Naive B cell (primary cell): Measurements from ENCODE around the gene AREL1. TPM values are rescaled to one million over a fixed set of nuclear protein-coding genes. Genes with fewer than 3 reads are reported as not detected.

Experiments
- ATAC-seq, 2 donors: fragments of 150-1000 bp; cut with Tn5 transposase; 2 replicates each; pipeline ENCODE4 v1.10.0; 2021; ENCODE audit warnings: low read depth in 2 of 2, mild to moderate bottlenecking in 2 of 2, moderate library complexity in 2 of 2
- DNase-seq: peaks from one replicate; pipeline ENCODE4 v3.0.0; 2022
- H3K27ac Mint-ChIP-seq, 6 donors: one replicate each; pipeline ENCODE4 v1.8.0; 2020 to 2022; ENCODE audit warnings: mild to moderate bottlenecking in 6 of 6, mixed read lengths in 6 of 6, moderate library complexity in 5 of 6, inconsistent platforms in 2 of 6
- H3K27me3 Mint-ChIP-seq, 3 donors: one replicate each; pipeline ENCODE4 v1.8.0; 2021 to 2022; ENCODE audit warnings: mixed read lengths in 3 of 3, mild to moderate bottlenecking in 1 of 3
- H3K36me3 Mint-ChIP-seq, 2 donors: one replicate each; pipeline ENCODE4 v1.8.0; 2020 to 2022; ENCODE audit warnings: mixed read lengths in 2 of 2, inconsistent platforms in 1 of 2, mild to moderate bottlenecking in 1 of 2
- H3K4me1 Mint-ChIP-seq, 3 donors: one replicate each; pipeline ENCODE4 v1.8.0; 2020 to 2022; ENCODE audit warnings: mixed read lengths in 3 of 3, inconsistent platforms in 1 of 3, mild to moderate bottlenecking in 1 of 3, moderate library complexity in 1 of 3
- H3K4me3 Mint-ChIP-seq, 8 donors: one replicate each; pipeline ENCODE4 v1.8.0; 2020 to 2022; ENCODE audit warnings: mild to moderate bottlenecking in 8 of 8, mixed read lengths in 8 of 8, moderate library complexity in 8 of 8, inconsistent platforms in 2 of 8
- H3K9me3 Mint-ChIP-seq, 7 donors: one replicate each; pipeline ENCODE4 v1.8.0; 2020 to 2022; ENCODE audit warnings: mixed read lengths in 7 of 7, mild to moderate bottlenecking in 5 of 7, inconsistent platforms in 2 of 7, moderate library complexity in 1 of 7
- polyA plus RNA-seq, 6 donors: library from polyadenylated mRNA; unstranded; fragments of 300-500 nt; fragmentation: Illumina TruSeq; gene quantifications; one replicate each; pipeline ENCODE4 v1.2.3, GENCODE V29; 2021; ENCODE audit warnings: low read depth in 6 of 6

AREL1 gene
- polyA plus RNA-seq, 6 donors from 2014 or later: 8.1 to 16.1 (median 13.6) TPM

- Mint-ChIP-seq H3K9me3 (no peaks in the 10 kb centered on the region), H3K4me3 (no peak overlapping the region), H3K27ac (peak overlapping the region in 1 of 6 donors; percentile 18), H3K36me3 (no peaks in the 10 kb centered on the region), H3K4me1 (peaks cover 0 to 7% (median 0%) of the 10 kb centered on the region in 3 donors), H3K27me3 (peaks cover 0 to under 1% (median 0%) of the 10 kb centered on the region in 3 donors)
- no peak for ATAC-seq
- DNase-seq: no peak
Measured at GRCh38 chr14:74650927-74651686, 61.8 kb downstream of the AREL1 start.

GRCh38 chr14:74649673-74650072, 63.2 kb downstream of the AREL1 start:
- ATAC-seq (no peak), DNase-seq (no peak)
- Mint-ChIP-seq H3K4me1 (peaks cover 0 to 7% (median 0%) of the 10 kb centered on the region in 3 donors), H3K4me3 (peak overlapping the region in 1 of 8 donors; percentile 44), H3K9me3 (no peaks in the 10 kb centered on the region), H3K27me3 (peaks cover 0 to 7% (median 0%) of the 10 kb centered on the region in 3 donors), H3K36me3 (no peaks in the 10 kb centered on the region), H3K27ac (peak overlapping the region in 2 of 6 donors; percentile 20 to 44)

GRCh38 chr14:74649167-74649566, 63.7 kb downstream of the AREL1 start:
- peaks cover 0 to 7% (median 0%) of the 10 kb centered on the region in 3 donors for H3K27me3 Mint-ChIP-seq
- DNase-seq (no peak), ATAC-seq (no peak)
- H3K36me3 Mint-ChIP-seq: no peaks in the 10 kb centered on the region
- peak overlapping the region in 2 of 6 donors; percentile 32 to 59 for H3K27ac Mint-ChIP-seq
- H3K4me3 Mint-ChIP-seq: no peak overlapping the region
- H3K9me3 Mint-ChIP-seq: no peaks in the 10 kb centered on the region
- peaks cover 0 to 7% (median 0%) of the 10 kb centered on the region in 3 donors for H3K4me1 Mint-ChIP-seq

GRCh38 chr14:74648601-74649000, 64.3 kb downstream of the AREL1 start:
- H3K9me3 Mint-ChIP-seq: no peaks in the 10 kb centered on the region
- peaks cover 0 to 7% (median 0%) of the 10 kb centered on the region in 3 donors for H3K4me1 Mint-ChIP-seq
- DNase-seq (no peak), ATAC-seq (no peak)
- no peak overlapping the region for H3K27ac Mint-ChIP-seq
- no peaks in the 10 kb centered on the region for H3K36me3 Mint-ChIP-seq
- peaks cover 0 to 7% (median 0%) of the 10 kb centered on the region in 3 donors for H3K27me3 Mint-ChIP-seq
- H3K4me3 Mint-ChIP-seq: no peak overlapping the region

GRCh38 chr14:74647678-74648461, 65.0 kb downstream of the AREL1 start:
- no peak overlapping the region for H3K4me3 Mint-ChIP-seq
- no peaks in the 10 kb centered on the region for H3K9me3 Mint-ChIP-seq
- peaks cover 0 to 7% (median 0%) of the 10 kb centered on the region in 3 donors for H3K4me1 Mint-ChIP-seq
- DNase-seq: no peak
- peak overlapping the region in 1 of 6 donors; percentile 68 for H3K27ac Mint-ChIP-seq
- no peaks in the 10 kb centered on the region for H3K36me3 Mint-ChIP-seq
- no peak for ATAC-seq
- peaks cover 0 to 7% (median 0%) of the 10 kb centered on the region in 3 donors for H3K27me3 Mint-ChIP-seq

- peaks cover 0 to 7% (median 0%) of the 10 kb centered on the region in 3 donors for H3K27me3 Mint-ChIP-seq
- no peak for DNase-seq
- no peaks in the 10 kb centered on the region for H3K9me3 Mint-ChIP-seq
- peak overlapping the region in 1 of 6 donors; percentile 32 for H3K27ac Mint-ChIP-seq
- H3K4me3 Mint-ChIP-seq: no peak overlapping the region
- H3K36me3 Mint-ChIP-seq: no peaks in the 10 kb centered on the region
- ATAC-seq: no peak
- H3K4me1 Mint-ChIP-seq: peaks cover 0 to 7% (median 0%) of the 10 kb centered on the region in 3 donors
Measured at GRCh38 chr14:74647061-74647677, 65.7 kb downstream of the AREL1 start.

- Mint-ChIP-seq H3K27me3 (peaks cover 0 to 7% (median 0%) of the 10 kb centered on the region in 3 donors), H3K27ac (peak overlapping the region in 2 of 6 donors; percentile 38 to 74), H3K4me1 (peaks cover 0 to 7% (median 0%) of the 10 kb centered on the region in 3 donors), H3K9me3 (no peaks in the 10 kb centered on the region), H3K4me3 (no peak overlapping the region), H3K36me3 (no peaks in the 10 kb centered on the region)
- ATAC-seq (no peak), DNase-seq (no peak)
Measured at GRCh38 chr14:74645756-74646470, 67.0 kb downstream of the AREL1 start.

GRCh38 chr14:74645244-74645643, 67.6 kb downstream of the AREL1 start:
- Mint-ChIP-seq H3K4me1 (peaks cover 0 to 7% (median 0%) of the 10 kb centered on the region in 3 donors), H3K4me3 (no peak overlapping the region), H3K9me3 (no peaks in the 10 kb centered on the region), H3K27me3 (peaks cover 0 to 12% (median 0%) of the 10 kb centered on the region in 3 donors), H3K27ac (peak overlapping the region in 1 of 6 donors; percentile 87), H3K36me3 (no peaks in the 10 kb centered on the region)
- no peak for DNase-seq
- ATAC-seq: no peak

GRCh38 chr14:74641601-74642391, 71.1 kb downstream of the AREL1 start:
- H3K27me3 Mint-ChIP-seq: peaks cover 0 to 14% (median 0%) of the 10 kb centered on the region in 3 donors
- H3K27ac Mint-ChIP-seq: no peak overlapping the region
- H3K36me3 Mint-ChIP-seq: no peaks in the 10 kb centered on the region
- H3K9me3 Mint-ChIP-seq: no peaks in the 10 kb centered on the region
- no peak for ATAC-seq
- H3K4me3 Mint-ChIP-seq: no peak overlapping the region
- no peak for DNase-seq
- no peaks in the 10 kb centered on the region for H3K4me1 Mint-ChIP-seq

- Mint-ChIP-seq H3K36me3 (no peaks in the 10 kb centered on the region), H3K27ac (peak overlapping the region in 1 of 6 donors; percentile 59), H3K4me1 (no peaks in the 10 kb centered on the region), H3K9me3 (no peaks in the 10 kb centered on the region), H3K27me3 (peaks cover 0 to 7% (median 0%) of the 10 kb centered on the region in 3 donors), H3K4me3 (no peak overlapping the region)
- ATAC-seq: no peak
- no peak for DNase-seq
Measured at GRCh38 chr14:74638966-74639365, 73.9 kb downstream of the AREL1 start.

- ATAC-seq (no peak), DNase-seq (no peak)
- Mint-ChIP-seq H3K4me1 (no peaks in the 10 kb centered on the region), H3K9me3 (no peaks in the 10 kb centered on the region), H3K27me3 (peaks cover 0 to 7% (median 0%) of the 10 kb centered on the region in 3 donors), H3K27ac (peak overlapping the region in 1 of 6 donors; percentile 63), H3K4me3 (no peak overlapping the region), H3K36me3 (no peaks in the 10 kb centered on the region)
Measured at GRCh38 chr14:74638066-74638465, 74.8 kb downstream of the AREL1 start.

GRCh38 chr14:74637178-74637550, 75.7 kb downstream of the AREL1 start:
- Mint-ChIP-seq H3K4me1 (no peaks in the 10 kb centered on the region), H3K4me3 (no peak overlapping the region), H3K27ac (no peak overlapping the region), H3K27me3 (peaks cover 0 to 7% (median 0%) of the 10 kb centered on the region in 3 donors), H3K9me3 (no peaks in the 10 kb centered on the region), H3K36me3 (no peaks in the 10 kb centered on the region)
- DNase-seq (no peak), ATAC-seq (no peak)
